Measurements from ENCODE around the gene IL11.

GRCh38 chr19:55383279-55384130, 13.2 kb upstream of the IL11 start:
- TF ChIP-seq EZH2 (IDR thresholded peaks at IDR 0.05; ENCODE audit: insufficient read depth, poor library complexity, severe bottlenecking) = no peak
- no peak for TF ChIP-seq EZH2phosphoT487 (IDR thresholded peaks at IDR 0.05; ENCODE audit: insufficient read depth, low read depth)
